GM12878 (cell line): ENCODE measurements around the gene ESR2. TPM values are rescaled to one million over a fixed set of nuclear protein-coding genes. Genes with fewer than 3 reads are reported as not detected.
A peak's percentile ranks its signal among the peaks of the same experiment; 100 is the strongest.

Source experiments
- ATAC-seq: fragments of 200-7000 bp; cut with Tn5 transposase; 3 replicates; pipeline ENCODE4 v1.9.1; 2020; ENCODE audit warnings: mild to moderate bottlenecking, moderate library complexity
- BruUV-seq: library from RNA; stranded (reverse); fragments of 400-500 nt; replicated peaks from 2 replicates; lab custom pipeline; 2021; lab: Mats Ljungman, UMichigan
- CTCF ChIA-PET: fragments of 300-600 bp; sonication (Branson Sonifier 250); formaldehyde crosslinking; extraction: SDS; loops from one replicate; lab custom pipeline; 2021; ENCODE audit warnings: inconsistent platforms; lab: Yijun Ruan, JAX
- POLR2A ChIA-PET: fragments of 350-600 bp; formaldehyde crosslinking; extraction: SDS; loops from one replicate; lab custom pipeline; 2021; ENCODE audit warnings: inconsistent platforms; lab: Charles Lee
- RAD21 ChIA-PET: fragments of 300-600 bp; sonication (Branson Sonifier 250); formaldehyde crosslinking; loops from one replicate; lab custom pipeline; 2023; ENCODE audit warnings: antibody characterized with exemption; ENCODE audit not compliant: unreplicated experiment; lab: Charles Lee
- SMC1A ChIA-PET: fragments of 300-600 bp; sonication (Branson Sonifier 250); formaldehyde crosslinking; loops from one replicate; lab custom pipeline; 2023; ENCODE audit not compliant: unreplicated experiment, uncharacterized antibody; lab: Charles Lee
- DNase-seq: peaks from one replicate; pipeline ENCODE4 v3.0.0-alpha.2; 2011; ENCODE audit warnings: low read depth, low spot score
- FAIRE-seq: peaks from 3 replicates; lab custom pipeline; 2011; peaks lifted over from hg19 to GRCh38; lab: Jason Lieb, UNC
- H2AFZ ChIP-seq: 2 replicates; pipeline ENCODE4 v1.6.0; 2011; ENCODE audit warnings: low read depth, low read length, control low read depth; ENCODE audit not compliant: control insufficient read depth
- H3K27ac ChIP-seq: 2 replicates; pipeline ENCODE4 v1.5.1; 2011; ENCODE audit warnings: control low read depth; ENCODE audit not compliant: control insufficient read depth, insufficient read depth
- H3K27me3 ChIP-seq, 2 experiments: replicated peaks in 1 of 2; 2 replicates each; pipeline versions ENCODE4 v1.6.0 to v1.6.1; 2011; ENCODE audit warnings: low read length in 1 of 2; ENCODE audit not compliant: control insufficient read depth in 2 of 2, insufficient read depth in 2 of 2
- H3K36me3 ChIP-seq, 2 experiments: 2 replicates each; pipeline ENCODE4 v1.5.1; 2011; ENCODE audit warnings: low read length in 1 of 2; ENCODE audit not compliant: control insufficient read depth in 2 of 2, insufficient read depth in 2 of 2
- H3K4me1 ChIP-seq: 2 replicates; pipeline ENCODE4 v1.6.1; 2011; ENCODE audit warnings: mild to moderate bottlenecking, low read length, moderate library complexity, mixed read lengths; ENCODE audit not compliant: control insufficient read depth, insufficient read depth
- H3K4me2 ChIP-seq: 2 replicates; pipeline ENCODE4 v1.6.0; 2011; ENCODE audit warnings: control low read depth; ENCODE audit not compliant: control insufficient read depth, insufficient read depth
- H3K4me3 ChIP-seq: fragments of 200-600 bp; sonication (generic); 2 replicates; pipeline ENCODE4 v1.5.1; 2016
- H3K79me2 ChIP-seq: 2 replicates; pipeline ENCODE4 v1.6.0; 2011; ENCODE audit warnings: low read length; ENCODE audit not compliant: control insufficient read depth, insufficient read depth
- H3K9ac ChIP-seq: 2 replicates; pipeline ENCODE4 v1.8.0; 2011; ENCODE audit warnings: low read length, control low read depth, mixed read lengths; ENCODE audit not compliant: control insufficient read depth, insufficient read depth
- H3K9me3 ChIP-seq: replicated peaks from 3 replicates; pipeline ENCODE4 v1.5.1; 2011; ENCODE audit warnings: mild to moderate bottlenecking, low read length; ENCODE audit not compliant: control insufficient read depth, insufficient read depth
- H4K20me1 ChIP-seq: 2 replicates; pipeline ENCODE4 v1.6.0; 2011; ENCODE audit not compliant: control insufficient read depth, insufficient read depth
- CHD2 ChIP-seq: IDR thresholded peaks from 2 replicates; pipeline ENCODE4 v1.6.1; 2011; ENCODE audit warnings: low read depth, low read length, improper control_type of control experiment, borderline replicate concordance
- CREB1 ChIP-seq: IDR thresholded peaks from 2 replicates; pipeline ENCODE4 v1.6.1; 2012; ENCODE audit warnings: low read depth, mild to moderate bottlenecking, inconsistent platforms
- ETV6 ChIP-seq, 2 experiments: fragments of 450-650 bp in 1 of 2; IDR thresholded peaks in 1 of 2; conservative IDR thresholded peaks in 1 of 2; 2 replicates each; pipeline ENCODE4 v1.6.1; 2014; ENCODE audit warnings: antibody characterized with exemption in 1 of 2, borderline replicate concordance in 1 of 2, low read depth in 1 of 2, mild to moderate bottlenecking in 1 of 2, moderate library complexity in 1 of 2
- GATAD2B ChIP-seq: fragments of 450-650 bp; conservative IDR thresholded peaks from 2 replicates; pipeline ENCODE4 v1.6.1; 2017; ENCODE audit warnings: low read depth, mild to moderate bottlenecking, moderate library complexity
- NFXL1 ChIP-seq: fragments of 450-650 bp; IDR thresholded peaks from 2 replicates; pipeline ENCODE4 v1.6.1; 2017; ENCODE audit warnings: antibody characterized with exemption, mild to moderate bottlenecking, borderline replicate concordance
- NFYA ChIP-seq: IDR thresholded peaks from 2 replicates; pipeline ENCODE4 v1.6.1; 2011; ENCODE audit warnings: low read depth, mild to moderate bottlenecking, low read length, improper control_type of control experiment, borderline replicate concordance
- RB1 ChIP-seq: fragments of 450-650 bp; formaldehyde crosslinking; IDR thresholded peaks from 2 replicates; pipeline ENCODE4 v1.6.1; 2017; ENCODE audit warnings: mild to moderate bottlenecking, borderline replicate concordance
- RUNX3 ChIP-seq: IDR thresholded peaks from 2 replicates; pipeline ENCODE4 v1.6.1; 2012; ENCODE audit warnings: low read length, inconsistent platforms
- STAT1 ChIP-seq: fragments of 450-650 bp; conservative IDR thresholded peaks from 2 replicates; pipeline ENCODE4 v1.6.1; 2014; ENCODE audit warnings: antibody characterized with exemption, mild to moderate bottlenecking
- TAF1 ChIP-seq: IDR thresholded peaks from 2 replicates; pipeline ENCODE4 v1.6.1; 2011; ENCODE audit warnings: mild to moderate bottlenecking, low read depth, low read length, borderline replicate concordance
- TCF3 ChIP-seq: IDR thresholded peaks from 2 replicates; pipeline ENCODE4 v1.6.1; 2012; ENCODE audit warnings: low read depth, mild to moderate bottlenecking, low read length, borderline replicate concordance; ENCODE audit not compliant: insufficient read depth
- YY1 ChIP-seq: IDR thresholded peaks from 2 replicates; pipeline ENCODE4 v1.6.1; 2011; ENCODE audit warnings: low read depth, mild to moderate bottlenecking, low read length
- WGBS: methylation state at CpG from one replicate; pipeline ENCODE4 v1.1.6; 2016; ENCODE audit warnings: low lambda C conversion rate; ENCODE audit not compliant: insufficient replicate concordance, insufficient coverage; ENCODE audit errors: missing lambda C conversion rate; 5-methylcytosine and 5-hydroxymethylcytosine counted together
- in situ Hi-C: fragments of 300-500 bp; cut with MboI; formaldehyde crosslinking; loops from 9 replicates; pipeline ENCODE4 v1.14.3; 2018; ENCODE audit warnings: mixed read lengths
- intact Hi-C: fragments of 100-400 bp; cut with micrococcal nuclease; formaldehyde crosslinking; loops from one replicate; pipeline ENCODE4 v1.14.2; 2022; ENCODE audit not compliant: unreplicated experiment
- polyA plus RNA-seq, 11 experiments: library from polyadenylated mRNA; depleted of rRNA in 4 of 11; unstranded in 6 of 11; stranded (reverse) in 5 of 11; fragments of >200 nt; fragmentation: Nextera tagmentation in 4 of 11; fragmentation: Illumina TruSeq in 1 of 11; extraction: Ambion mirVana in 4 of 11; extraction: Trizol in 1 of 11; gene quantifications; 1 replicate in 1 of 11; 2 replicates in 10 of 11; pipeline versions ENCODE4 v1.2.1 to v1.2.3, GENCODE V29; 2011 to 2016; ENCODE audit warnings: inconsistent platforms in 2 of 11, missing spikeins in 2 of 11, low read depth in 1 of 11
- total RNA-seq, 4 experiments: library from RNA; depleted of rRNA in 3 of 4; stranded (reverse); fragments of >200 nt in 3 of 4; fragmentation: Illumina TruSeq in 1 of 4; extraction: Trizol in 1 of 4; gene quantifications; 2 replicates each; pipeline versions ENCODE4 v1.2.1 to v1.2.3, GENCODE V29; 2013 to 2021
- TF ChIP-seq, protein P1 (sequence below), 3 experiments: IDR thresholded peaks in 2 of 3; conservative IDR thresholded peaks in 1 of 3; 2 replicates each; pipeline ENCODE4 v1.5.1; 2011; ENCODE audit warnings: low read depth in 3 of 3, low read length in 3 of 3, mild to moderate bottlenecking in 3 of 3, control low read depth in 2 of 3, moderate library complexity in 2 of 3, inconsistent platforms in 1 of 3, mixed read lengths in 1 of 3; ENCODE audit not compliant: control insufficient read depth in 2 of 3, insufficient read depth in 1 of 3; ENCODE audit errors: extremely low read depth in 1 of 3
- TF ChIP-seq, protein P2 (sequence below): fragments of 450-650 bp; IDR thresholded peaks from 2 replicates; pipeline ENCODE4 v1.6.1; 2016; ENCODE audit warnings: mild to moderate bottlenecking
- TF ChIP-seq, protein P3 (sequence below): fragments of 450-650 bp; conservative IDR thresholded peaks from 2 replicates; pipeline ENCODE4 v1.6.1; 2017; ENCODE audit warnings: mild to moderate bottlenecking, moderate library complexity

ESR2 gene
- total and polyA plus RNA-seq, 10 of the 15 experiments (the other 5 are each of a cell fraction or from before 2014, with no cell fraction given) = 0.29 to 2.6 (median 0.81) TPM

DNA sequence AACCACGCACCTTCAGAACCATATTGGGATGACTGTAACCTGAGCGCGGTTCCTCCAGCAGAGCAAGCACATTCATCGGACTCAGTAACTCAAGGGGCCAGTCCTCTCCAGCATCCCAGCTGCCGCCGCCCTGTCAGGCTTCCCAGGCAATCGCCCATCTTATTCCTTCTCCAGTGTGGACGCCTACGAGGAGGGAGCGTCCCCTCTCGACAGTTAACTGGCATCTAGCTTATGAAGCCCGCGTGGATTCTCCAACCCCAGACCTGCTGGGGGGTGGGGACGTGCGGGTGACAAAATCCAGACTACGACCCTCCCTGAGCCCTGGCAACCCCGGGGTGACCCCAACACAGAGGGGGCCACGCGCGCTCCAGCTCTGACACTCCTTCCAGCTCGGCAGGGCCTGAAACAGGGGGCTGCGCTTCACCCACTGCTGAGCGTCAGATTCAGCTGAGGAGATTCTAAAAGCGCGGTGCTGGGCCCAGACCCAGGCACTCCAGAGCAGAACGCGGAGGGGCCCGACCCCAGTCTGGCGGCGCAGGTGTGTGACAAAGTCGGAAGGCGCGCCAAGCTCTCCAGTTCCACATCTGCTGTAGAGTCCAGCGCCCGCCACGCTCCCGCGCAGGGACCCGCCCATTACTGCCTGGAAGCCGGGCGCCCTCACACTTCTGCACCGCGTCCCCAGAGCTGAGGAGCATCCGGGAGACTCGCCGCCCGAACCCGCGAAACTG lies 43.9 kb upstream of the ESR2 start:
- H3K9ac ChIP-seq = peak overlapping the region; percentile 92
- peak overlapping the region; percentile 73; the same call in 1 of the 2 replicates for H3K4me2 ChIP-seq
- H4K20me1 ChIP-seq = no peaks in the 10 kb centered on the region
- SMC1A ChIA-PET = interaction anchor here (0.8 to 2.1 kb wide), 8 partner anchors 34 to 696 kb away, joined by 3 to 10 read pairs (median 4); partner anchors contain the start of gene WDR89
- peaks cover 2% of the 10 kb centered on the region; the same call in 2 of the 3 replicates for H3K9me3 ChIP-seq
- DNase-seq (no peak), ATAC-seq (peak; percentile 87), FAIRE-seq (no peak)
- in situ Hi-C loops (no loop called here), intact Hi-C loops (loop anchor here (1.0 to 5.0 kb wide), 3 partner anchors 49 to 202 kb away; partner anchors contain the start of genes HSPA2 and MTHFD1)
- under 1% methylated on average over 49 of the region's 49 CpGs for WGBS
- RAD21 ChIA-PET = interaction anchor here (0.7 to 1.7 kb wide), 11 partner anchors 35 to 538 kb away, joined by 3 to 12 read pairs (median 3); partner anchors contain the start of gene MTHFD1
- H3K79me2 ChIP-seq = peaks cover 13% of the 10 kb centered on the region
- POLR2A ChIA-PET = interaction anchor here (0.5 to 2.8 kb wide), 8 partner anchors 49 to 167 kb away, joined by 3 to 16 read pairs (median 4); partner anchors contain the start of genes MTHFD1 and ZBTB1
- peaks cover 8% of the 10 kb centered on the region for H3K4me1 ChIP-seq
- CTCF ChIA-PET = interaction anchor here (0.7 to 2.3 kb wide), 8 partner anchors 35 to 539 kb away, joined by 3 to 11 read pairs (median 5); partner anchors contain the start of gene ESR2
- no peaks in the 10 kb centered on the region for H3K36me3 ChIP-seq
- BruUV-seq = no TSS peak
- peak overlapping the region; percentile 67 for H2AFZ ChIP-seq
- peak overlapping the region; percentile 80 for H3K27ac ChIP-seq
- H3K27me3 ChIP-seq = no peaks in the 10 kb centered on the region
- peak overlapping the region; percentile 90 for H3K4me3 ChIP-seq
- TF ChIP-seq, protein P1, sequence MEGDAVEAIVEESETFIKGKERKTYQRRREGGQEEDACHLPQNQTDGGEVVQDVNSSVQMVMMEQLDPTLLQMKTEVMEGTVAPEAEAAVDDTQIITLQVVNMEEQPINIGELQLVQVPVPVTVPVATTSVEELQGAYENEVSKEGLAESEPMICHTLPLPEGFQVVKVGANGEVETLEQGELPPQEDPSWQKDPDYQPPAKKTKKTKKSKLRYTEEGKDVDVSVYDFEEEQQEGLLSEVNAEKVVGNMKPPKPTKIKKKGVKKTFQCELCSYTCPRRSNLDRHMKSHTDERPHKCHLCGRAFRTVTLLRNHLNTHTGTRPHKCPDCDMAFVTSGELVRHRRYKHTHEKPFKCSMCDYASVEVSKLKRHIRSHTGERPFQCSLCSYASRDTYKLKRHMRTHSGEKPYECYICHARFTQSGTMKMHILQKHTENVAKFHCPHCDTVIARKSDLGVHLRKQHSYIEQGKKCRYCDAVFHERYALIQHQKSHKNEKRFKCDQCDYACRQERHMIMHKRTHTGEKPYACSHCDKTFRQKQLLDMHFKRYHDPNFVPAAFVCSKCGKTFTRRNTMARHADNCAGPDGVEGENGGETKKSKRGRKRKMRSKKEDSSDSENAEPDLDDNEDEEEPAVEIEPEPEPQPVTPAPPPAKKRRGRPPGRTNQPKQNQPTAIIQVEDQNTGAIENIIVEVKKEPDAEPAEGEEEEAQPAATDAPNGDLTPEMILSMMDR (IDR thresholded peaks at IDR 0.05 in 2 of 3, conservative IDR thresholded peaks at IDR 0.05 in 1 of 3; ENCODE audit: control insufficient read depth in 2 of 3, extremely low read depth in 1 of 3, insufficient read depth in 1 of 3, low read depth in 3 of 3, low read length in 3 of 3) = peak in 1 of 3 experiments; percentile 18; a peak in 1 of 6 replicates
- TF ChIP-seq TCF3 (peak; percentile 49; the same call in 1 of the 2 replicates), CREB1 (peak; percentile 62), STAT1 (no peak), CHD2 (peak; percentile 5; the same call in 1 of the 2 replicates), RUNX3 (peak; percentile 12; the same call in 1 of the 2 replicates), RB1 (no peak), NFYA (no peak), ETV6 (conservative IDR thresholded peaks at IDR 0.05 in 1 of 2, IDR thresholded peaks at IDR 0.05 in 1 of 2; ENCODE audit: borderline replicate concordance in 1 of 2, low read depth in 1 of 2) (0 out of 4 replicates have a peak, but pooled peaks of 1 of the 2 experiments have one; percentile 12), GATAD2B (0 out of 2 replicates have a peak, but pooled peaks have one; percentile 44), NFXL1 (no peak), YY1 (peak; percentile 42), TAF1 (peak; percentile 44; the same call in 1 of the 2 replicates)
- TF ChIP-seq, protein P2, sequence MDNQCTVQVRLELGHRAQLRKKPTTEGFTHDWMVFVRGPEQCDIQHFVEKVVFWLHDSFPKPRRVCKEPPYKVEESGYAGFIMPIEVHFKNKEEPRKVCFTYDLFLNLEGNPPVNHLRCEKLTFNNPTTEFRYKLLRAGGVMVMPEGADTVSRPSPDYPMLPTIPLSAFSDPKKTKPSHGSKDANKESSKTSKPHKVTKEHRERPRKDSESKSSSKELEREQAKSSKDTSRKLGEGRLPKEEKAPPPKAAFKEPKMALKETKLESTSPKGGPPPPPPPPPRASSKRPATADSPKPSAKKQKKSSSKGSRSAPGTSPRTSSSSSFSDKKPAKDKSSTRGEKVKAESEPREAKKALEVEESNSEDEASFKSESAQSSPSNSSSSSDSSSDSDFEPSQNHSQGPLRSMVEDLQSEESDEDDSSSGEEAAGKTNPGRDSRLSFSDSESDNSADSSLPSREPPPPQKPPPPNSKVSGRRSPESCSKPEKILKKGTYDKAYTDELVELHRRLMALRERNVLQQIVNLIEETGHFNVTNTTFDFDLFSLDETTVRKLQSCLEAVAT = 0 out of 2 replicates have a peak, but pooled peaks have one; percentile 13
- TF ChIP-seq, protein P3, sequence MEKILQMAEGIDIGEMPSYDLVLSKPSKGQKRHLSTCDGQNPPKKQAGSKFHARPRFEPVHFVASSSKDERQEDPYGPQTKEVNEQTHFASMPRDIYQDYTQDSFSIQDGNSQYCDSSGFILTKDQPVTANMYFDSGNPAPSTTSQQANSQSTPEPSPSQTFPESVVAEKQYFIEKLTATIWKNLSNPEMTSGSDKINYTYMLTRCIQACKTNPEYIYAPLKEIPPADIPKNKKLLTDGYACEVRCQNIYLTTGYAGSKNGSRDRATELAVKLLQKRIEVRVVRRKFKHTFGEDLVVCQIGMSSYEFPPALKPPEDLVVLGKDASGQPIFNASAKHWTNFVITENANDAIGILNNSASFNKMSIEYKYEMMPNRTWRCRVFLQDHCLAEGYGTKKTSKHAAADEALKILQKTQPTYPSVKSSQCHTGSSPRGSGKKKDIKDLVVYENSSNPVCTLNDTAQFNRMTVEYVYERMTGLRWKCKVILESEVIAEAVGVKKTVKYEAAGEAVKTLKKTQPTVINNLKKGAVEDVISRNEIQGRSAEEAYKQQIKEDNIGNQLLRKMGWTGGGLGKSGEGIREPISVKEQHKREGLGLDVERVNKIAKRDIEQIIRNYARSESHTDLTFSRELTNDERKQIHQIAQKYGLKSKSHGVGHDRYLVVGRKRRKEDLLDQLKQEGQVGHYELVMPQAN = peak; percentile 42
